Rectal smooth muscle tissue (tissue), 1 donor: Measurements from ENCODE around the gene CEP131.
"Not testable (repeated sequence)": the region's sequence is repeated elsewhere in the genome, so short reads cannot be mapped to it uniquely, and the experiment has no call there.

ENCODE experiments used
- H3K27ac ChIP-seq: one replicate; pipeline ENCODE4 v1.7.0; 2013; ENCODE audit warnings: low read depth, low read length, inconsistent platforms
- H3K27me3 ChIP-seq: one replicate; pipeline ENCODE4 v1.7.0; 2013; ENCODE audit warnings: low read length; ENCODE audit not compliant: control insufficient read depth, insufficient read depth
- H3K36me3 ChIP-seq: one replicate; pipeline ENCODE4 v1.7.0; 2013; ENCODE audit warnings: low read length; ENCODE audit not compliant: control insufficient read depth, insufficient read depth
- H3K4me1 ChIP-seq: one replicate; pipeline ENCODE4 v1.7.0; 2013; ENCODE audit warnings: low read length; ENCODE audit not compliant: control insufficient read depth, insufficient read depth
- H3K4me3 ChIP-seq: one replicate; pipeline ENCODE4 v1.7.0; 2013; ENCODE audit warnings: low read length
- H3K9ac ChIP-seq: one replicate; pipeline ENCODE4 v1.7.0; 2013; ENCODE audit warnings: low read length

Gene CEP131

DNA sequence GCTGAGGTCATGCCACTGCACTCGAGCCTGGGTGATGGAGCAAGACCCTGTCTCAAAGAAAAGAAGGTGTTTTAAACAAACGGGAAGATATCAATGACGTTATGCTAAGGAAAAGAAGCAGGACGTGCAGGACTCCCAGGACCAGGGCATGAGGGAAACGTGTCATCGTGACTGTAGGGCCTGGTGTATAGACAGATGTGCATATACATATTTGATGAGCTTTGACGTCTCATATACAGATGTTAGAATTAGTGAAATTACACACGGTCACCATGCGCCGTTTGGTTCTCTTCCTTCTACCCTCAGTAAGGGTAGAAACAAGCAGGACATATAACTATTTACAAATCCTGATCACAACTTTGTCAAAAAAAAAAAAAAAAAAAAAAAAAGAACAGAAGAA lies 75.1 kb downstream of the CEP131 start:
- Histone ChIP-seq H3K27ac (no peak overlapping the region), H3K9ac (no peak overlapping the region), H3K36me3 (no peaks in the 10 kb centered on the region), H3K4me3 (no peak overlapping the region), H3K27me3 (no peaks in the 10 kb centered on the region), H3K4me1 (no peaks in the 10 kb centered on the region)

DNA sequence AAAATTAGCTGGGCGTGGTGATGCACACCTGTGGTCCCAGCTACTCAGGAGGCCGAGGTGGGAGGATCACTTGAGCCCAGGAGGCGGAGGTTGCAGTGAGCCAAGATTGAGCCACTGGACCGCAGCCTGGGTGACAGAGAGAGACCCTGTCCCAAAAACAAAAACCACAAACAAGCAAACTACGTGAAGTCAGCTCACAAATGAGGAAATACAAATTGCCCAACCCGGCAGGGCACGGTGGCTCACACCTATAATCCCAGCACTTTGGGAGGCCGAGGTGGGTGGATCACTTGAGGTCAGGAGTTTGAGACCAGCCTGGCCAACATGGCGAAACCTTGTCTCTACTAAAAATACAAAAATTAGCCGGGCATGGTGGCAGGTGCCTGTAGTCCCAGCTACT lies 76.6 kb downstream of the CEP131 start:
- not testable (repeated sequence) for H3K4me3 ChIP-seq, H3K9ac ChIP-seq, H3K27ac ChIP-seq, H3K4me1 ChIP-seq, H3K27me3 ChIP-seq, H3K36me3 ChIP-seq

DNA sequence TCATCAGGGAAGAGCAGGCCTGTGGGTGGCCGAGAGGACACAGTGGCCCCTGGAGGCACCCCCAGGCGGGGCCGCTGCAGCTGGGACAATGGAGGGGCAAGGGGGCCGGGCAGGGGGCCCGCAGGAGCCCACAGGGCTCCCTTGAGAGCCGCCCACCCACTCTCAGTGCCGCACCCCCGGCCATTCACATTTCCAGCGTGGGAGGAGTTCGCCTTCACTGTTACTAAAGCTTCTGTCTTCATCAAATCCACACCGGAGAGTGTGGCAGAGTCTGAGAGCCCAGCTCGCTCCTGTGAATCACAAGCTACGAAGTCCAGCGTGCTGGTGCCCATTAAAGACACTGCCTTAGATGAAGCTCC lies 78.4 kb downstream of the CEP131 start:
- no peaks in the 10 kb centered on the region for H3K36me3 ChIP-seq
- H3K9ac ChIP-seq, result no peak overlapping the region
- no peak overlapping the region for H3K27ac ChIP-seq
- no peak overlapping the region for H3K4me3 ChIP-seq
- H3K27me3 ChIP-seq, result no peaks in the 10 kb centered on the region
- no peaks in the 10 kb centered on the region for H3K4me1 ChIP-seq

DNA sequence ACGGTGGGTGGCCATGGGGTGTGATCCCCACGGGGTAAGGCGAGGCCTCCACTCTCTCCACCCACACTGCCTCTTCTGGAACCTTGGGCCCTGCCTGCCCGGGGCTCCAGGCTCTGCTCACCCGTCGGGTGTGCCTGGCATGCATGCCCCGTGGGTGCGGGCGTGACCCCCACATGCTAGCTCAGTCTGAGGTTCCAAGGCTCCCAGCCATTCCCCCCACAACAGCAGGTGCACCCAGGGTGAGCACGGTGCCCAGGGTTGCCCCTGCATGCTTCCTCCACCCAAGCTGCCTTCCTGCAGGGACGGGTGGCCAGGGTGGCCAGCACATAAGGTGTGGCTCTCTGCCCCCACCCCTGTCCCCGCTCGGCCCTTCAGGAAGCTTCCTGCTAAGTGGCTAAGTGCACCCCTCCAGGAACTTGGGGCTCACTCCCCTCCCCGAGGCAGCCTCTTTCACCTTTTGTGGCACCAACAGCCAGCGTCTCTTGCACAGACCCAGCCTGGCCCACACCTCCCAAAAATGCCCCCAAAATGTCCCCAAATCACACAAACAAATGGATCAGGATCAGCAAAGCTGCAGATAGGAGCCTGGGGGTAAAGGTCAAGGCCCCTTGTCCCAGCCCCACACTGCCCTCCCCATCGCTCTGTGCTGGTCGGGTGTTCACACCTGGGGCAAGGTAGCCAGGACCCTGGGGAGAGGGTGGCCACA lies 78.9 kb downstream of the CEP131 start:
- Histone ChIP-seq H3K36me3 (no peaks in the 10 kb centered on the region), H3K9ac (no peak overlapping the region), H3K4me3 (no peak overlapping the region), H3K27me3 (no peaks in the 10 kb centered on the region), H3K27ac (no peak overlapping the region), H3K4me1 (no peaks in the 10 kb centered on the region)

DNA sequence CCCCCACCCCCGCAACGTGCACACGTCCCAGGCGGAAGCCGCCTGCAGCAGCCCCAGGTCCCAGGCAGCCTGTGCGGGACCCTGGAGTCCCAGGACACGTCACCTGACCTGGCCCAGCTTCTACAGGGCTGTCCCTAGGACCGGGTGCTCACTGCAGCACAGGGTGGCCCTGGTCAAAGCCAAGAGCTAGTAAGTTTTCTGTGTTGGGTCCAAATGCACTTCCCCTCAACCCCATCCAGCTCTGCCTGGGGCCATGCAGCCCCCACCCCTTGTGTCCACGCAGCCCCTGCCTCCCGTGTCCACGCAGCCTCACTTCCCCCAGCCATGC lies 79.6 kb downstream of the CEP131 start:
- no peak overlapping the region for H3K4me3 ChIP-seq
- no peak overlapping the region for H3K27ac ChIP-seq
- no peaks in the 10 kb centered on the region for H3K4me1 ChIP-seq
- H3K9ac ChIP-seq, result no peak overlapping the region
- no peaks in the 10 kb centered on the region for H3K36me3 ChIP-seq
- no peaks in the 10 kb centered on the region for H3K27me3 ChIP-seq

DNA sequence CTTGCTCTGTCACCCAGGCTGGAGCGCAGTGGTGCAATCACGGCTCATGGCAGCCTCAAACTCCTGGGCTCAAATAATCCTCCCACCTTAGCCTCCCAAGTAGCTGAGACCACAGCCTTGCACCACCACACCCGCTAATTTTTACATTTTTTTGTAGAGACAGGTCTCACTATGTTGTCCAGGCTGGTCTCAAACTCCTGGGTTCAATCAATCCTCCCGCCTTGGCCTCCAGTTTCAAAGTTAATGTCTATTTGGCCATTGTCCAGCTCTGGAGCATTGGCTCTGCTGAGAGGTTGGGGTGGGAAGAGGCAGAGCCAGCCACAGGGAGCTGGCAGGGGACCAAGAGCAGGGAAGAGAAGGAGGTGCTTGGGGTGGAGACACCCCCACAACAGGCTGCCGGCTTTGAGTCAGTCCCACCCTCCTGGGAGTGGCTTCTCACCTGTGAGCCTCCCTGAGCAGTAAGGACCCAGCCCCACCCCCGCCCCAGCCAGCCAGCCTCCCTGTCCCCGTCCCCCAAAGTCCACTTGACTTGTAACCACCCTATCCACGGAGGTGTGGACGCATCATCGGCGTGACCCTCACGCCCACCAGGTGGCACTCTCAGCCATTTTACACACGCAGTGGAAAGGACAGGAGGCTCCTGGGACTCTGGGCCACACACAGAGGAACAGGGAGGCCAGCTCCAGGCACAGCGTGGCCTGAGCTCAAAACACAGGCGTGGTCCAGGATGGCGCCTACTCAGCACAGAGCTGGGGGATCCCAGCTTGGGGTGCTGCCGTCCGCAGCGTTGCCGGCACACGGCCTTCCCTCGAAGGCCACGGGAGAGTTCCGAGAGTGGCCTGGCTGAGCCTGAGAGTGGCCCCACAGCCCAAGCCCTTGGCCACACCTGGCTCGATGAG lies 80.2 kb downstream of the CEP131 start:
- Histone ChIP-seq H3K27ac (no peak overlapping the region), H3K4me3 (no peak overlapping the region), H3K4me1 (no peaks in the 10 kb centered on the region), H3K9ac (no peak overlapping the region), H3K27me3 (no peaks in the 10 kb centered on the region), H3K36me3 (no peaks in the 10 kb centered on the region)

DNA sequence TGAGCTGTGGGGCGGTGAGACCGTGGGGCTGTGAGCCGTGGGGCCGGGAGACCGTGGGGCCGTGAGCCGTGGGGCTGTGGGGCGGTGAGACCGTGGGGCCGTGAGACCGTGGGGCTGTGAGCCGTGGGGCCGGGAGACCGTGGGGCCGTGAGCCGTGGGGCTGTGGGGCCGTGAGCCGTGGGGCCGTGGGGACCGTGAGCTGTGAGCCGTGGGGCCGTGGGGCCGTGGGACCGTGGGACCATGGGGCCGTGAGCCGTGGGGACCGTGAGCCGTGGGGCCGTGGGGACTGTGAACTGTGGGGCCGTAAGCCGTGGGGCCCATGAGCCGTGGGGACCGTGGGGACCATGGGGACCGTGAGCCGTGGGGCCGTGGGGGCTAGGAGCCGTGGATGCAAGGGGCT lies 82.1 kb downstream of the CEP131 start:
- no peaks in the 10 kb centered on the region for H3K27me3 ChIP-seq
- no peak overlapping the region for H3K9ac ChIP-seq
- H3K4me1 ChIP-seq, result no peaks in the 10 kb centered on the region

DNA sequence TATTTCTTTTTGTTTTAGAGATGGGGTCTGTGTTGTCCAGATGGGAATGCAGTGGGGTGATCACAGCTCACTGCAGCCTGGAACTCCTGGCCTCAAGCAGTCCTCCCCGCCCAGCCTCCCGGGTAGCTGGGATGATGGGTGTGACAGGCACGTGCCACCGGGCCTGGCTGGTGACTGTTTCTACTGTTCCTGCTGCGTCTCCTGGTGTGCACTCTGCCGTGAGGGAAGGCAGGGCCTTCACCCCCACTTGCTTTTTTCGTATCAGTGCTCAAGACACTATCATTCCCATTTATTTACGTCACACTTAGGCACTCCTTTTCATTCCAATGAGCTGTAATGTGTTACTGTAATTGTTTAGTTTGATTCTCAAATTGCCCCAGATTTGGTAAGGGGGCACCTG lies 82.7 kb downstream of the CEP131 start:
- H3K9ac ChIP-seq, result no peak overlapping the region
- no peaks in the 10 kb centered on the region for H3K36me3 ChIP-seq
- H3K4me3 ChIP-seq, result no peak overlapping the region
- H3K27ac ChIP-seq, result no peak overlapping the region
- H3K27me3 ChIP-seq, result no peaks in the 10 kb centered on the region
- no peaks in the 10 kb centered on the region for H3K4me1 ChIP-seq

More for the DNA sequence above, 82.1 kb downstream of the CEP131 start:
- H3K4me3 ChIP-seq, result no peak overlapping the region
- H3K36me3 ChIP-seq, result no peaks in the 10 kb centered on the region
- H3K27ac ChIP-seq, result no peak overlapping the region
